ENCODE data around the gene TMPRSS15. TPM values are rescaled to one million over a fixed set of nuclear protein-coding genes. Genes with fewer than 3 reads are reported as not detected.
A peak's percentile ranks its signal among the peaks of the same experiment; 100 is the strongest.

The TMPRSS15 gene
- total and polyA plus RNA-seq, 10 donors = not detected

GRCh38 chr21:18248171-18248570, 155.4 kb downstream of the TMPRSS15 start:
- intact Hi-C loops (cut with DNase I; ENCODE audit: low total_unique reads) = no loop called here
- no peak for TF ChIP-seq POLR2AphosphoS5 (IDR thresholded peaks at IDR 0.05)
- TF ChIP-seq CTCF (IDR thresholded peaks at IDR 0.05 in 8 of 11, conservative IDR thresholded peaks at IDR 0.05 in 3 of 11) = no peak
- TF ChIP-seq POLR2A (IDR thresholded peaks at IDR 0.05) = no peak
- Histone ChIP-seq H3K36me3 (no peaks in the 10 kb centered on the region), H3K27me3 (replicated peaks in 1 of 7) (peaks cover 0 to 36% (median 20%) of the 10 kb centered on the region in 7 donors), H3K9me3 (no peaks in the 10 kb centered on the region), H3K4me3 (no peak overlapping the region), H3K4me1 (peaks cover 0 to 18% (median 12%) of the 10 kb centered on the region in 6 donors), H3K27ac (no peak overlapping the region)
- WGBS, 5 donors = 18 to 76% (median 66%) methylated on average over 1 of the region's 1 CpG
- no peak for DNase-seq

- Histone ChIP-seq H3K27me3 (replicated peaks in 1 of 7) (peaks cover 0 to 40% (median 20%) of the 10 kb centered on the region in 7 donors), H3K4me3 (peak overlapping the region; percentile 6 to 66 (median 36)), H3K4me1 (peaks cover 0 to 18% (median 12%) of the 10 kb centered on the region in 6 donors), H3K27ac (peak overlapping the region in 6 of 8 donors; percentile 11 to 67 (median 52)), H3K9me3 (no peaks in the 10 kb centered on the region), H3K36me3 (no peaks in the 10 kb centered on the region)
- DNase-seq = no peak
- intact Hi-C loops (cut with DNase I; ENCODE audit: low total_unique reads) = no loop called here
- WGBS, 5 donors = 10 to 20% (median 11%) methylated on average over 20 to 22 of the region's 22 CpGs
- TF ChIP-seq POLR2AphosphoS5 (IDR thresholded peaks at IDR 0.05) (no peak), CTCF (IDR thresholded peaks at IDR 0.05 in 8 of 11, conservative IDR thresholded peaks at IDR 0.05 in 3 of 11) (no peak), POLR2A (IDR thresholded peaks at IDR 0.05) (no peak)
These were observed 158.1 kb downstream of the TMPRSS15 start for GRCh38 chr21:18245464-18245967.

- Histone ChIP-seq H3K27me3 (replicated peaks in 1 of 7) (peaks cover 0 to 40% (median 20%) of the 10 kb centered on the region in 7 donors), H3K4me3 (peak within 1 kb of the TSS; percentile 6 to 66 (median 36)), H3K4me1 (peaks cover 0 to 18% (median 12%) of the 10 kb centered on the region in 6 donors), H3K9me3 (no peaks in the 10 kb centered on the region), H3K27ac (peak within 1 kb of the TSS in 7 of 8 donors; percentile 11 to 67 (median 48)), H3K36me3 (no peaks in the 10 kb centered on the region)
- no peak for DNase-seq
- 4 to 13% (median 6%) methylated on average over 29 to 72 of the region's 72 CpGs for WGBS, 5 donors
- intact Hi-C loops (cut with DNase I; ENCODE audit: low total_unique reads) = no loop called here
- no peak for TF ChIP-seq POLR2A (IDR thresholded peaks at IDR 0.05)
- TF ChIP-seq POLR2AphosphoS5 (IDR thresholded peaks at IDR 0.05) = peak in 1 of 3 donors; percentile 52
These were observed 158.7 kb downstream of the TMPRSS15 start, which contains the start of gene CHODL for GRCh38 chr21:18244671-18245463. TSS of gene CHODL (plus strand) at chr21:18244833. CDS start at chr21:18245224, 391 bp downstream.

- Histone ChIP-seq H3K27ac (no peak overlapping the region), H3K27me3 (replicated peaks in 1 of 7) (no peaks in the 10 kb centered on the region), H3K9me3 (peaks cover 0 to 10% (median 0%) of the 10 kb centered on the region in 8 donors), H3K36me3 (no peaks in the 10 kb centered on the region), H3K4me3 (no peak overlapping the region), H3K4me1 (no peaks in the 10 kb centered on the region)
- DNase-seq = no peak
- intact Hi-C loops (cut with DNase I; ENCODE audit: low total_unique reads) = no loop called here
- TF ChIP-seq POLR2A (IDR thresholded peaks at IDR 0.05) = no peak
- TF ChIP-seq CTCF (IDR thresholded peaks at IDR 0.05 in 8 of 11, conservative IDR thresholded peaks at IDR 0.05 in 3 of 11) = no peak
- TF ChIP-seq POLR2AphosphoS5 (IDR thresholded peaks at IDR 0.05) = no peak
- WGBS, 5 donors = 63 to 92% (median 75%) methylated on average over 1 of the region's 1 CpG
These were observed 168.0 kb downstream of the TMPRSS15 start for GRCh38 chr21:18235545-18235944.

All from spleen (tissue), 11 donors.